Stimulated activated CD8-positive, alpha-beta memory T cell treated with anti-CD3 and anti-CD28 coated beads, Interleukin-7, amount 100 ng/mL, for 24 hours (primary cell): ENCODE measurements around the gene TOM1L2.

ENCODE experiments used
- DNase-seq: peaks from one replicate; pipeline ENCODE4 v3.0.0-alpha.2; 2020; ENCODE audit warnings: low read depth

TOM1L2 gene

DNA sequence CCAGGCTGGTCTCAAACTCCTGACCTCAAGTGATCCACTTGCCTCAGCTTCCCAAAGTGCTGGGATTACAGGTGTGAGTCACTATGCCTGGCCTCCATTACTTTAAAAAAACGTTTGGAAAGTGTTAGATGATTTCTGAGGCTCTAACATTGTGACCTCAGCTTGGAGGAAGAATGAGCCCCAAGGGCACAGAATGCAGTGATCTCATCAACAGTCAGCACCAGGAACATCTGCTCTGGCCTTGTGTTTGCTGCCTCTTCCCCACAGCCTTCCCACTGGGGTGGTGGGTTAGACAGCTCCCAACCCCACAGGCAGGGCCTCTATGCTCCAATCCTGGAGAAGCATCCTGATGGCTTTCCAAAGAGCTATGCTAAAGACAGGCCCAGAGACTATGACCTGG, 97.7 kb downstream of the TOM1L2 start:
- no peak for DNase-seq

DNA sequence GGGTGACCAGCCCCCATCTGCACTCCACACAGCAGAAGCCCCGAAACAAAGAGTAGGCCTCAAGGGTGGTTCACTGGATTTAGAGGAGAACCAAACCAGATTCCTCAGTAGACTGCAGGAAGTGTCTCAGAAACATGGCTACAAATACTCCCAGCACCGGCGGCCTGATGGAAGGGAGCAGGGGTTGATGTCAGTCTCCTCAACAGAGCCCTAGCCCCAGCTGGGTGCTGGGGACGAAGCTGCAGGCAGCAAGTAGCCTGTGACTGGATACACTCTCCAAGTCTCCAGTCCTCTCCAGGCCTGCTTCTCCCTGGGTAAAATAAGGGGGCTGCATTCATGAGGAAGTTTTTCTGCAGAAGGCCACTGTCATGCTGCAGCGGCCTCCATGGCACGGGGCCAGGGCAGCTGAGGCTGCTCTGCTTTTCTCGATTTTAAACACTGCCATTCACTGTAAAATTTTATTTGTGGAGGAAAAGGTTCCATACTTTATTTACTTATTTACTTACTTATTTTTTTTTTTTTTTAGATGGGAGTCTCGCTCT, 98.7 kb downstream of the TOM1L2 start:
- DNase-seq = no peak

DNA sequence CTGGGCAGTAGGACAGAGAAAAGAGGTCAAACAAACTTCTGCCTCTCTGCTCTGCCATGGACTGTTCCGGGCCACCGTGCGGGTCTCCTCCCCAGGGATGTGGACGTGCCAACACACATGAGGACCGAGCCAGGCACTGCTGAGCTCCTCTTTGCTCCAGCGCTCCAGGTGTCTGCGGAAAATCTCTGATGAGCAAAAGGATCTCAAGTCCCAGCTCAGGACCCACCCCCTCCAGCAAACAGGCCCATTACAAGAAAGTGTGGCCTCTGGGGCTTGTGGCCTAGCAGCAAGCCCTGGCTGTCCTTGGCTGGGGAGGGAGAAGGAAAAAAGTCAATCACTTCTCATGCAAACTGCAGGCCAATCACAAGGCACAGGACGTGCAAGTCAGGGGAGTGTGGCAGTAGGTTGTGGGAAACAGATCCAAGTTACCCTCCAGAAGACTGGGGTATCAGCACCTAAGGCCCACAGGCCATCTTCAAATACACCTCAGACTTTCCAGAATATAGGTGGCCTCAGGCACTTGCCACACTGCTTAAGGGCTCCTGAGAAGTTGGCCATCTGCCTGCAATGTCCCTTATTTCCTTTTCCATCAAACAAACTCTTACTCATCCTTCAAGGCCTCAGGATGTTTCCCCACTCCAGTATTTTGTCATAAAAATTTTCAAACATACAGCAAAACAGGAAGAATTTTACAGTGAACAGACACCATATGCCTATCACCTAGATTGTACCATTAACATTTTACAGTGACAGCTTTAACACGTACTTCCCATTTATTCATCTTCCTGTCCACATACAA, 99.5 kb downstream of the TOM1L2 start:
- DNase-seq = no peak

DNA sequence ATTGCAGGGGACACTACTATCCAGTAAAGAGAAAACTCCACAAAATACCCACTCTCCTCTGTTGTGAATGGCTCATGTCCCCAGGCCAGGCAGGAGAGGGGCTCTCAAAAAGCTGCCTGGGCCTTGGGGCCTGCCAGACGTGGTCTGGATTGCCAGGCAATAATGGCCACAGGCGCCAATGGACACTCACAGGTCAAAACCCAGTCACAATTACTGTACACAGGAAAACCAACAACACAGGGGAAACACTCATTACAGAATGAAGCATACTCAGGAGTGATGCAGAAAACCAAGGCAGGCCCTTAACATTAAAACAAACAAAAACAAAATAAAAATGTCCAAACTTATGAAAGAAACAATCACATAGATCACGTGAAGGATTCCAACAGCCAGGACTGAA, 100.3 kb downstream of the TOM1L2 start:
- no peak for DNase-seq

DNA sequence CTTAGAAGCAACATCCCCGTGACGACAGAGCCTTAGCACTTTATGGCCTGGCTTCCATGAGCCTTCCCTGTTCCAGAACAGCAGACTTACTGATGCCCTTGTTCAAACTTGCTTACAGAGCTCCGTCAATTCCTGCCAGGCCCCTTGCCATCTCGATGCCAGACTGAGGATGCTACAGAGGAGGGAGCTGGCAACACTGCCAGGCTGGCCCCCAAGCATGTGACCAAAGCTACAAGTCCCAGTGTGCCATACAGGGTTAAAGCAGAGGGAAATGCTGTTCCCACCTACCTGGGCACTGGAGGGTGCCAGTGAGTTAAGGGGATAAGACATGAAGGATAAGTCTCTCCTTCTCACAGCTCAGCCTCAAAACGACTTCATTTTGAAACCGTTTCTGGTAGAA, 102.0 kb downstream of the TOM1L2 start:
- DNase-seq = no peak

DNA sequence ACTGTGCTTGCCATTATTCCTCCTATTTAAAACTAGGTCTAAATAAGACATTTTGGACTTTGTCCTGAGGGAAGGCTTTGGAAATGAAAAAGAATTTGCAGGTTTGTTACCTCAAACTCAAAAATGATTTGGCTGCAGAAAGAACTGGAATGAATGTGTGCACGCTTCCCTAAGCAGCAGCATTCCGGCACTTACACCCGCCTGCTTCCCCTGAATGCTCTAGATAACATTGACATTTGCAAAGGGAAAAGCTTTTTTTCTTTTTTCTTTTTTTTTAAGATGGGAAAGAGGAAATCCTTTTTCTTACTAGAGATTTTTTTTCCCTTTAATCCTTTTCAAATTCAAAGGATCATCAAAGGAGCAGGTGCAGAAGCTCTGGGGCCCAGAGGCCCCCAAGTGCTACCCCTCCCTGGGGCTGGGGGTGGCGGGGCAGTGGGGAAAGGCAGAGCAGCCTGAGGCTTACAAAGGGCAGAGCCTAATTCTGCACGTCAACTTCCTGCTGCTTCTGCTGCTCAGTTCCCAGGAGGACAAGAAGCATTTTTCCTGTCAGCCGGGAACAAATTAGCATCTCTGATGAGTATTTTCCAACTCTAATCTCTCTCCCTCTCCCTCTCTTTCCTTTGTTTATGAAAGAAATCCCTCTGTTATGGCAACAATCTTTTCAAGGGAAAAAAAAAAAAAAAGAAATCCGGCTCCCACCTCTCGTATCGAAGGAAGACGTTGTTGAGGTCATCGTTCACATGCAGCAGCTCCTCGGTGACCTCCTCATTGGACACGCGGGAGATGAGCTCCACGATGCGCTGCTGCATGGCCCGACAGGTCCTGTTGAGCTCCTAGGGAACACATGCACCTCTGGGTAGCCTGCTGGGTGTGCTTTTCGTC, 103.3 kb downstream of the TOM1L2 start:
- no peak for DNase-seq

DNA sequence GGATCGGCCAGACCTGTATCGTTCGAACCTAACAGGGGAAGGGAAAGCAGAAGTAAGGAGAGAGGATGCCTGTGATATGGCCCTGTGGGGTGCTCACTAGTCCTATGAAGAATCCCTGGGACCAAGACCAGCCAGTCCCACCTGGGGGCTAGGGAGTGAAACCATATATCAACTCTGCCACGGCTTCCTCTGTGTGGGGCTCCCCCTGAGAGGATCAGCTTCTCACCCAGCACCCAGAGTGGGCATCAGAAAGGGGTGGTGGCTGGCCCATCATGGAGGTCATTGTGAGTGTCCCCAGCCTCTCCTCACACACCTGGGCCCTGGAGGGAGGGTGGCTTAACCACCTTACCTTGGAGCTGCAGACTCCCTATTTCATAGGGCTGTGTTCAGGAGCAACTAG, 105.3 kb downstream of the TOM1L2 start:
- DNase-seq = no peak

DNA sequence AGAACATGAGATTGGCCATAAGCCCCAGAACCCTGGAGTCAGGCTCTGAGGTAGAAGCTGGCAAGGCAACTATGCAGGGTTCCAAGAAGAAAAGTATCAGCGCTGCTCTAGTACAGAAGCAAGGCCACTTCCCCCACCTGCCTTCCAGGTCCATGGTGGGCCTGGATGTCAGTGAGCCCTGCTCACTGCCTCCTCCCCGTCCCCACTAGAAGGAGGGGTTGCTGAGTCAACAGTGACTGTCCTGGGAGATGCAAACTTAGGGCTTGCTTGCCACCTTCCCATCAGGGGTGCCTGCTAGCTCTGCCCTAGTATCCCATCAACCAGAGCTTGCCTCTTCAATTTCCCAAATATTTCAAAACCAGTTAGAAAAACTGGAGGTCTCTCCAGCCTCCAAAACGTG, 105.8 kb downstream of the TOM1L2 start:
- no peak for DNase-seq

DNA sequence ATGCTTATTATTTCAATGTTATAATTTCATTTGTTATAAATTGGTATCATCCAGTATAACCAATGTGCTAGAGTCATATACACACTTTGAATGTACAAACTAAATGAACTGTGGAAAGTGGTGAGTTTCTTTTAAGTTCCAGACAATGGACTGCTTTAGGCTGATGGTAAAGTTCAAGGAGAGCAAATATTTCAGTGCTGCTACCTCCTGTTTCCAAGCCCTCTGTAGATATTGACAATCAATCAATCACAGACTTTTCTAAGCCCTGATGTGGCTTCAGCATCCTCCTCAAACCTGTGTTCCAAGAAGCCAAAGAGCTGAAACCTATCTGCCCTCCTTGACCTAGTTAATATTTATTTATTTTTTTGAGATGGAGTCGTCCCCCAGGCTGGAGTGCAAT, 107.2 kb downstream of the TOM1L2 start:
- no peak for DNase-seq

DNA sequence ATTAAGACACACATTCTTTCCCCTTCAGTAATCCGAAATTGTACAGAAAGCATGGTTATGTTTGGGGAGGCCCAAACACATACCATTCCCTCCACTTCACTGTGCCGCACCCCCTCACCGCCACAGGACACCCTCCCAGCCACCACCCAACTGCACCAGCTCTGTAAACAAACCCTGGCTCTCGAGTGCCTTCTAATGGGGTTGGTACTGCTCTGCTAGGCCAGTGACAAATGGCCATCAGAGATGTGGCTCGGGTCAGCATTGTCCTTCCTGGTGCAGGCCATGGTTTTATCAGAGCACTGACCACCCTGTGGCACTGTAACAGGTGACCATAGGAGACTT, 111.5 kb downstream of the TOM1L2 start:
- DNase-seq = no peak

DNA sequence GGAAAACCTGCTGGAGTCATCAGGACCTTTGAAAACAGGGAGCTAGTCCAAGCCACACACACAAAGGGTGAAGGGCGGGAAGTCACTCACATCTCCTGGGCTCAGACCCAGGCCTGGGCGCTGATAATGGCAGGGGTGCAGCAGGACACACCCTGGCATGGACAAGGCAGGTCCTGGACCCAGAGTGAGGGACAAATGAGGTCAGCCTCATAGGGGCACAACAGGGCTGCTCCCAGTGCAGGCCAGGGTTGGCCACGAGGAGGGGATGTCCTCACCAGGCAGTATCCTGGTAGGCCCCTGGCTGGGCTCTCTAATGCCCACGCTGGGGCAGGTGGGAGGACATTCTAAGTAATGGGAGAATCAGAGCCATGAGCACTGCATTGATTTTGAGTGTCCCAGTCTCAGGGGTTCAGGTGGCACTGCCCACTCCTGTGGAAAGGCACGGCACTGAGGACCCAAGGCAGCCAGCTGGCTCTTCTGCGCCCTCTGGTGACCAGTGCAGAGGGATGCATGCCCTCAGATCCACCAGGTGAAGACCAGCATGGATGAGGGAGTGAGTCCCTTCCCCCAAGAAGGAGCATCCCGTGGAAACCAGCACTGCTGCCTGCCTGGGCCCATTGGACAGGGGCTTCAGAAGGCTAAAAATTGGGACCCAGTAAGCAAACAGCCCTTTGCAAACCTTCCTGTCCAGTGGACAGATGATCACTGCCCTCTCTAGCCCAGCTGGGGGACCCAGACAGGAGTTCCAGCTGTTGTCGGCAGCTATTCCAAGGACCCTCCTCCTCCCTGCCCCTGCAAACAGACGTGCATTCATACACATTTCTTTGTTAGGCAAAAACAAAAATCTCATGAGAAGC, 112.1 kb downstream of the TOM1L2 start:
- no peak for DNase-seq

DNA sequence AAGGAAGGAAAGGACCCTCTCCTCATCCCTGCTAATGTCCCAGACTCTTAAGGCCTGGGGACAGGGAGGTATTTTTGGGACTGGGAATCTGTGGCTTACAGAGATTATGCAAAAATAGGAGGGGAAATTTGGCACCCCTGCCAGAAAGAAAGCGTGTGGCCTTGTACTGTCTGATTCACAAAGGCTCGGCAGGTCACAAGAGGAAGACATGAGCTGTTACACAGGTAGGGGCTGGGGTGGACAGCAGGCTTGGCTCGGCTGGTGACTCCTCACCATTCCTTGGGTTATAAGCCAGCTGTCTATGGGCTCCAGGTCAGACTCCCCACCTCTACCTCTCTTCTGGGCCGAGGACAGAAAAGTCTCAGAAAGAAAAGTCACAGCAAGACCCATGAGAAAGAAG, 114.7 kb downstream of the TOM1L2 start:
- DNase-seq = no peak

DNA sequence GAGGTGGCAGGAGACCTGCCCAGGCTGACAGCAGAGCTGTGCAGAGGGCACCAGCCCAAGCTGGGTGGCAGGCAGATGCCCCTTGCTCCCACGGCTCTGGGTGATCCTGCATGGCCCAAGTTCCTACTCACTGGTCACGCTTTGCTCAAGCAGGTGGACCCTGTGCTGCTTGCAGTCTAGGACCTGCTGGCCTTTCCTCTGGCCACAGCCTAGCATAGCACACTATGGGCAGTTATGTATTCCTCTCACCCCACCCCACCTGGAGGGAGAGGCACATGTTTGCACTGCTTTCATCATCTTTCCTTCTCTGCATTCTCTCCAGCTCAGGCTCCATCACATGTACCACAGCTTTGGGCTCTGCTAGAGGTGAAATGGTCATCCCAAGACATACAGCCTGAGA, 115.8 kb downstream of the TOM1L2 start:
- DNase-seq = no peak

DNA sequence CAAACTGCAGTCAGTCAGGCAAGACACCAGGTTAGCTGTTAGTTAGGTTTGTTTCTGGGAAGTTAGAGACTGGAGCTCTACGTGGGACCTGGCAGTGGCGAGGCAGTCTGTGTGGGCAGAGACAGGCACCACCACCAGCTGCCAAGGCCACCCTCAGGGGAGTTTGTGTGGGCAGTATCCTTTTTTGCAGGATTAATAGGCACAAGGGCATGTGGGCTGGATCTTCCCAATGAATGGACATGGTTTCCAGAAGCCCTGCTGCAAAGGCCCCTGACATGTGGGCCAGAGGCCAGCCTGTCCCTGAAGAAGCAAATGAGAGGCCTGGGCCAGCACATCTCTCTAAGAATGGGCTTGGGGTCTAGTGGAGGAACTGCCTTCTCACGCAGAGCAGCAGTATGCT, 116.2 kb downstream of the TOM1L2 start:
- DNase-seq = no peak

DNA sequence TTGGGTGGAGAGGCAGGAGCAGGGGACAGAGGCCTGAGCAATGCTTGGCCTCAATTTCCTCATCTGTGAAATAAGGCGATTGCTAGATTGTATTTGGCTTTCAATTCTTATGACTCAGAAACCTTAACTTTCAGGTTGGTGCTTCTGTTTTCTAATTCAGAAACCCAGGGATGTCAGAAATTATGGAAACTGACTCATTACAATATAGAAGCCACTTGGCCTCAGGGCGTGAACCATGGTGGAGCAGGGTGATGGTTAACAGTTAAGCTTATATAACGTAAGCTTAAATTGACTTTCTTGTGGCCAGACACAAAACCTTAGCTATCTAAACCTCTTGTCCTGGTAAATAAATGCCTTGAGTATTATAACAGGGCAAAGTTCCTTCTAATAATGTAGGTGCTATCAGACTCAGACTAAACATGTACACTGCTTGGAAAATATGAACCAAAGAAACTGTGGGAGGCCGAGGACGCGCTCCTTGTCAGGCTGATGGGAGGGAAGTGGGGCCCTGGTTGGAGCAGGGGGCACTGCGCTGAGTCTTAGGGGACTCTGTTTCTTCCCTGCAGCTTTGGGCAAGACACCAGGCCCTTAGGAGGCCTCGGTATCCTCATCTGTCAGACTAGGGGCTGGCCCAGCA, 118.3 kb downstream of the TOM1L2 start:
- DNase-seq = no peak

DNA sequence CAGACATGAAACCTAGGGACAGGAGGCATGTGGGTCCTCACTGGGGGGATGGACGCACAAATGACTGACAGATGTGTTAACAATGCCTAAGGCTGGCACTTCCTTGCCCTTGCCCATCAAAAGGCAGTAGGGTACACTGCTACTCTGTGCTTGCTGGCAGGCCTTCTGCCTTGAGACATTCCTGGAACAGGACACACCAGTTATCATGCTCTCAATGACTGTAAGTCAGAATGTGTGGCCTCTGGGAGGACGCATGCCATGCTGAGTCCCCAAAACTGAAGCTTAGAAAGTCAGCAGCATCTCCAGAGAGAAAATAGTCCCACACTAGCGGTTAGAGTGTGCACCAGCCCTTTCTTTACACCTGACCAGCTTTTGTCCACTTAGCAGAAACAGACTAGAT, 119.3 kb downstream of the TOM1L2 start:
- no peak for DNase-seq

DNA sequence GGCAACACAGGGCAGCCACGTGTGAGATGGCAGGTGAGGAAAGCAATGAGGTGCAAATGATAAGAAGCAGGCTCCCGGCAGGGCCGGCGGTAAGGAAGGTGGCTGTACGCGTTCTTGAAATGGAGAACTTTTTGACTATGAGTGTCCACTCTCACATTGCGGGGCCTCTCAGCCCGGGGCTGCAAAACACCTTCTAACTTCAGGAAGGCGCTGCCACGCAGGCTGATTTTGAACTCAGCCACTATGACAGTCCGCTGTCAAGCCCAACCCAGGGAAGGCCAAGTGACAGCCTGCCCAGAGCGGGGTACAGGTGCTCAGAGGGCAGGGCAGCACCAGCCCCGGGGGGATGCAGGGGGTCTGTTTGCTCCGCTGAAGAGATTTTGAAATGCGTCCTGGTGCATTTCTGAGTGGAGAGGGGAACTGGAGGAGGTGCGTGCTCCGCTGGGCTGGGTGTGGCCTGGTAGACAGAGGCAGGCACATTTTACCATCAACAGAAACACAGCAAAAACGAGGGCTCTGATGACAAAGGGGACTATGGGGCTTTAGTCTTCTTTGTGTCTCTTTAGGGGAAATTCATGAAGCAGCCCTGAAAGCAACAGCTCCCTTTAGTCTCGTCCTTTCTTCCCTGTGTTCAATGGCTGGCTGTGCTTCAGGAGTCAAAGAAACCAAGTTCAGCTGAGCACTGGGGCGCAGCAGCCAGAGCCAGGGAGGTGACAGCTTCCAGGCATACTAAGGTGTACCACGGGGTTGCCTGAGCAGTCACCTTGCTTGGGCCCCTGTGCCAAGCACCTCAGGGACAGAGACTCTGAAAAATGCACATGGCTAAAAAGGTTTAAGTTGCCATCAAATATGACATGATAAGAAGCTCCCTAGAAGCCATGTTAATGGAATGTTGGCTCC, 120.8 kb downstream of the TOM1L2 start:
- DNase-seq = no peak

DNA sequence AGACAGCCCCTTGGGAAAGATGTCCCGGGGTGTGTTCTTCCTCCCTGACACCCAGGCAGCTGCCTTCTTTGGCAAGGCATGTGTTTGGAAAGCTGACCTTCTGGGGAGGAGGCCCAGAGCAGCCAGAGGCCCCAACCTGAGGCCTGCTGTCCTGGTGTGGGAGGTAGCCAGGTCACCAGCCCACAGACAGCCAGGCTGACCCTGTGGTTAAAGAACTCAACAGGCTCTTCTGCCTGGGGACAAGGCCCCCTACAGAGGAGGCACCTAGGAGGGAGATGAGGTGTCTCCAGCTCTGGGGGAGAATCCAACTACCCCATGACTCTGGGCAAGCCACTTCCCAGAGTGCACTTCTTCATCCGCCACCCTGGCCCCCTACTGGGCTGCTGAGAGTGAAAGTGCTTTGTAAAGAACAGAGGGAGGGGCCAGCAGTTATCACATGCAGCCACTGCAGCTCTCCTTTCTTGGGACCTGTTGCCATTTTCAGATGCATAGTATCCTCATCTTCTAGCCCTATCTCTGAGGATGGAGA, 122.3 kb downstream of the TOM1L2 start:
- peak; percentile 40 for DNase-seq

DNA sequence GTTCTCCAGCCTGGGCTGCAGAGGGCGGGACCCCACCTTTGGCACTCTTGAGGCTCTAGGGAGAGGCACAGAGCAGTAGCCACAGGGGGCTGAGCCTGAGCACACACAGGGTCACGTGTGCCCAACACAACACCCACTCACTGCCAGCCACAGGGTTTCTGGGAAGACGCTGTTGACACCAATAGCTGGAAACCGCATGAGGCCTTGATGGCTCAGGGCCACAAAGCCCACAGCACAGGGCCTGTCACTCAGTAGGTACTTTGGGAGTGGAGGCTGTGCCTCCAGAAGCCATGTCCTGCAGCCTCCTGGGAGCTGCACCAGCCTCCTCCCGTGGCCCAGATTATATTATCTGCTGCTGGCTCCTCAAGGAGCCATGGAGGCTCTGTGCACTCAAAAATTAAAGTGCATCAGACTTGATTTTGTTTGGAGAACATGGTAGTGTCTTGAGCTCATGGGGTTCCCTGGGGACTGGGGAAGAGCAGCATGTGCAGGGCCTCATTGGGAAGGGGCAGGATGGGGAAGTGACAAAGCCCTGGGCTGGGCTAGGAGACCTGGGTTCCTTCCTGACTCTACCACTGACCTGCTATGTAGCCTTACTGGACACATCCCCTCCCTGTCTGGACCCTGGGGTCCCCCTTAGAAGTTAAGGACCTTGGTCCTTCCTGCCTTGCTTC, 122.9 kb downstream of the TOM1L2 start:
- peak; percentile 65 for DNase-seq
